ENCODE results near the gene AMIGO1.

AMIGO1 gene

GRCh38 chr1:109482242-109482641 is 27.3 kb downstream of the AMIGO1 start:
- peaks cover 11% of the 10 kb centered on the region for H3K79me2 ChIP-seq (ENCODE audit: insufficient read depth, low read length)
- no peak for ATAC-seq (ENCODE audit: insufficient read depth, low read depth)
- no peak overlapping the region for H2AFZ ChIP-seq (ENCODE audit: low read depth, low read length)
- no peak overlapping the region for H3K9ac ChIP-seq (ENCODE audit: low read depth, low read length)
- no peak for TF ChIP-seq CTCF (IDR thresholded peaks at IDR 0.05; ENCODE audit: borderline replicate concordance, extremely low read depth, low read length, poor library complexity, severe bottlenecking)
- TF ChIP-seq EZH2 (IDR thresholded peaks at IDR 0.05; ENCODE audit: borderline replicate concordance, low read depth, low read length, severe bottlenecking): no peak
- no peak for DNase-seq
- no peak overlapping the region for H3K27ac ChIP-seq (ENCODE audit: low read length)
- H3K4me3 ChIP-seq (ENCODE audit: low read depth in 1 of 2, low read length in 2 of 2): no peak overlapping the region
- H3K36me3 ChIP-seq (ENCODE audit: insufficient read depth, low read length): 0 out of 2 replicates have a peak, but pooled peaks cover 3% of the 10 kb centered on the region
- H3K4me1 ChIP-seq (ENCODE audit: insufficient read depth, low read length): peaks cover 29% of the 10 kb centered on the region
- H3K27me3 ChIP-seq (ENCODE audit: insufficient read depth, low read length, poor library complexity): peaks cover 9% of the 10 kb centered on the region
- H3K9me3 ChIP-seq (ENCODE audit: insufficient read depth, low read length, severe bottlenecking): no peaks in the 10 kb centered on the region
- H4K20me1 ChIP-seq (ENCODE audit: insufficient read depth, low read length): no peaks in the 10 kb centered on the region
- H3K4me2 ChIP-seq (ENCODE audit: insufficient read depth, low read length): no peak overlapping the region

- Histone ChIP-seq H3K79me2 (ENCODE audit: insufficient read depth, low read length) (peaks cover 11% of the 10 kb centered on the region), H2AFZ (ENCODE audit: low read depth, low read length) (no peak overlapping the region), H3K27me3 (ENCODE audit: insufficient read depth, low read length, poor library complexity) (peaks cover 11% of the 10 kb centered on the region), H4K20me1 (ENCODE audit: insufficient read depth, low read length) (no peaks in the 10 kb centered on the region), H3K4me3 (ENCODE audit: low read depth in 1 of 2, low read length in 2 of 2) (no peak overlapping the region), H3K9ac (ENCODE audit: low read depth, low read length) (no peak overlapping the region), H3K9me3 (ENCODE audit: insufficient read depth, low read length, severe bottlenecking) (no peaks in the 10 kb centered on the region), H3K4me1 (ENCODE audit: insufficient read depth, low read length) (peaks cover 29% of the 10 kb centered on the region), H3K36me3 (ENCODE audit: insufficient read depth, low read length) (no peaks in the 10 kb centered on the region), H3K27ac (ENCODE audit: low read length) (no peak overlapping the region), H3K4me2 (ENCODE audit: insufficient read depth, low read length) (no peak overlapping the region)
- ATAC-seq (ENCODE audit: insufficient read depth, low read depth): no peak
- no peak for DNase-seq
- TF ChIP-seq EZH2 (IDR thresholded peaks at IDR 0.05; ENCODE audit: borderline replicate concordance, low read depth, low read length, severe bottlenecking) (no peak), CTCF (IDR thresholded peaks at IDR 0.05; ENCODE audit: borderline replicate concordance, extremely low read depth, low read length, poor library complexity, severe bottlenecking) (no peak)
These were observed 27.9 kb downstream of the AMIGO1 start for GRCh38 chr1:109481646-109482045.

- Histone ChIP-seq H3K36me3 (ENCODE audit: insufficient read depth, low read length) (no peaks in the 10 kb centered on the region), H3K4me3 (ENCODE audit: low read depth in 1 of 2, low read length in 2 of 2) (no peak overlapping the region), H3K9ac (ENCODE audit: low read depth, low read length) (no peak overlapping the region), H2AFZ (ENCODE audit: low read depth, low read length) (no peak overlapping the region), H3K4me2 (ENCODE audit: insufficient read depth, low read length) (no peak overlapping the region), H3K4me1 (ENCODE audit: insufficient read depth, low read length) (peaks cover 15% of the 10 kb centered on the region), H4K20me1 (ENCODE audit: insufficient read depth, low read length) (no peaks in the 10 kb centered on the region), H3K27me3 (ENCODE audit: insufficient read depth, low read length, poor library complexity) (peaks cover 13% of the 10 kb centered on the region), H3K27ac (ENCODE audit: low read length) (no peak overlapping the region), H3K79me2 (ENCODE audit: insufficient read depth, low read length) (peaks cover 8% of the 10 kb centered on the region), H3K9me3 (ENCODE audit: insufficient read depth, low read length, severe bottlenecking) (no peaks in the 10 kb centered on the region)
- TF ChIP-seq EZH2 (IDR thresholded peaks at IDR 0.05; ENCODE audit: borderline replicate concordance, low read depth, low read length, severe bottlenecking): no peak
- TF ChIP-seq CTCF (IDR thresholded peaks at IDR 0.05; ENCODE audit: borderline replicate concordance, extremely low read depth, low read length, poor library complexity, severe bottlenecking): no peak
- ATAC-seq (ENCODE audit: insufficient read depth, low read depth) (no peak), DNase-seq (no peak)
These were observed 29.6 kb downstream of the AMIGO1 start for GRCh38 chr1:109479901-109480300.

- Histone ChIP-seq H3K4me2 (ENCODE audit: insufficient read depth, low read length) (no peak overlapping the region), H3K79me2 (ENCODE audit: insufficient read depth, low read length) (peaks cover 2% of the 10 kb centered on the region), H3K27ac (ENCODE audit: low read length) (no peak overlapping the region), H2AFZ (ENCODE audit: low read depth, low read length) (no peak overlapping the region), H3K4me3 (ENCODE audit: low read depth in 1 of 2, low read length in 2 of 2) (no peak overlapping the region), H3K27me3 (ENCODE audit: insufficient read depth, low read length, poor library complexity) (peaks cover 13% of the 10 kb centered on the region), H3K9ac (ENCODE audit: low read depth, low read length) (no peak overlapping the region), H3K4me1 (ENCODE audit: insufficient read depth, low read length) (peaks cover 9% of the 10 kb centered on the region), H3K9me3 (ENCODE audit: insufficient read depth, low read length, severe bottlenecking) (no peaks in the 10 kb centered on the region), H4K20me1 (ENCODE audit: insufficient read depth, low read length) (no peaks in the 10 kb centered on the region), H3K36me3 (ENCODE audit: insufficient read depth, low read length) (no peaks in the 10 kb centered on the region)
- ATAC-seq (ENCODE audit: insufficient read depth, low read depth) (no peak), DNase-seq (no peak)
- TF ChIP-seq CTCF (IDR thresholded peaks at IDR 0.05; ENCODE audit: borderline replicate concordance, extremely low read depth, low read length, poor library complexity, severe bottlenecking) (no peak), EZH2 (IDR thresholded peaks at IDR 0.05; ENCODE audit: borderline replicate concordance, low read depth, low read length, severe bottlenecking) (no peak)
These were observed 30.2 kb downstream of the AMIGO1 start for GRCh38 chr1:109479311-109479710.
